Suprapubic skin (tissue), 3 donors: ENCODE data around the gene MED27.

ENCODE experiments used
- CTCF ChIP-seq, 2 donors: fragments of 200-600 bp in 1 of 2; fragments of 450-650 bp in 1 of 2; sonication (generic) in 1 of 2; IDR thresholded peaks; one replicate each; pipeline ENCODE4 v1.5.1; 2016 to 2019; ENCODE audit warnings: antibody characterized with exemption in 2 of 2, mild to moderate bottlenecking in 1 of 2, moderate library complexity in 1 of 2
- EP300 ChIP-seq: sonication (generic); formaldehyde crosslinking; IDR thresholded peaks from one replicate; pipeline ENCODE4 v1.6.1; 2017; ENCODE audit warnings: antibody characterized with exemption

- no peak for TF ChIP-seq EP300
- TF ChIP-seq CTCF (IDR thresholded peaks at IDR 0.05), result no peak
Observed at GRCh38 chr9:131847665-131848354, 231.9 kb downstream of the MED27 start.
